HEK293 (cell line): ENCODE measurements around the gene LILRB5.

Experiments used
- CTCF ChIA-PET: fragments of 350-600 bp; formaldehyde crosslinking; extraction: SDS; loops from one replicate; lab custom pipeline; 2021; ENCODE audit warnings: antibody characterized with exemption; lab: Yijun Ruan, JAX
- POLR2A ChIA-PET: fragments of 300-600 bp; formaldehyde crosslinking; extraction: SDS; loops from one replicate; lab custom pipeline; 2020; ENCODE audit warnings: antibody characterized with exemption, inconsistent platforms; lab: Yijun Ruan, JAX
- H3K27ac ChIP-seq: fragments of 200-500 bp; sonication (Bioruptor generic); 2 replicates; pipeline ENCODE4 v1.5.1; 2014; ENCODE audit warnings: low read depth, low read length, control low read depth, inconsistent platforms; ENCODE audit errors: extremely low read depth
- H3K36me3 ChIP-seq, 2 experiments: fragments of 200-500 bp in 1 of 2; sonication (Bioruptor generic) in 1 of 2; 1 replicate in 1 of 2; 2 replicates in 1 of 2; pipeline ENCODE4 v1.5.1; 2014 to 2017; ENCODE audit warnings: inconsistent platforms in 2 of 2, low read length in 2 of 2; ENCODE audit not compliant: control insufficient read depth in 2 of 2, insufficient read depth in 1 of 2
- H3K4me1 ChIP-seq: fragments of 200-500 bp; sonication (Bioruptor generic); 2 replicates; pipeline ENCODE4 v1.5.1; 2014; ENCODE audit warnings: mild to moderate bottlenecking, low read length, inconsistent platforms; ENCODE audit not compliant: control insufficient read depth, insufficient read depth
- H3K4me3 ChIP-seq: 2 replicates; pipeline ENCODE4 v1.5.1; 2011; ENCODE audit warnings: low read depth, mild to moderate bottlenecking, control low read depth, low read length, moderate library complexity
- H3K9me3 ChIP-seq: fragments of 200-500 bp; sonication (Bioruptor generic); 2 replicates; pipeline ENCODE4 v1.5.1; 2014; ENCODE audit warnings: low read depth, low read length, inconsistent platforms; ENCODE audit not compliant: control insufficient read depth, insufficient read depth
- ELK4 ChIP-seq: IDR thresholded peaks from 2 replicates; pipeline ENCODE4 v1.6.1; 2011; ENCODE audit warnings: mild to moderate bottlenecking, low read depth, low read length, borderline replicate concordance
- GLIS2 ChIP-seq: fragments of 450-650 bp; formaldehyde crosslinking; IDR thresholded peaks from 2 replicates; pipeline ENCODE4 v1.5.1; 2016; ENCODE audit warnings: missing biosample characterization, missing genetic modification characterization
- HIC1 ChIP-seq: fragments of 450-650 bp; formaldehyde crosslinking; IDR thresholded peaks from 2 replicates; pipeline ENCODE4 v1.5.1; 2016; ENCODE audit warnings: missing biosample characterization, missing genetic modification characterization
- KLF10 ChIP-seq: fragments of 450-650 bp; IDR thresholded peaks from 2 replicates; pipeline ENCODE4 v1.5.1; 2018; ENCODE audit warnings: missing biosample characterization, mild to moderate bottlenecking, missing genetic modification characterization
- KLF17 ChIP-seq: fragments of 450-650 bp; formaldehyde crosslinking; IDR thresholded peaks from 2 replicates; pipeline ENCODE4 v1.5.1; 2016; ENCODE audit warnings: missing biosample characterization, missing genetic modification characterization
- MYNN ChIP-seq: fragments of 450-650 bp; formaldehyde crosslinking; IDR thresholded peaks from 2 replicates; pipeline ENCODE4 v1.5.1; 2016; ENCODE audit warnings: missing biosample characterization, missing genetic modification characterization, borderline replicate concordance
- MZF1 ChIP-seq: fragments of 450-650 bp; formaldehyde crosslinking; IDR thresholded peaks from 2 replicates; pipeline ENCODE4 v1.5.1; 2017; ENCODE audit warnings: missing biosample characterization, missing genetic modification characterization, borderline replicate concordance
- PRDM2 ChIP-seq: fragments of 450-650 bp; formaldehyde crosslinking; IDR thresholded peaks from 2 replicates; pipeline ENCODE4 v1.5.1; 2016; ENCODE audit warnings: missing biosample characterization, missing genetic modification characterization, borderline replicate concordance
- SP3 ChIP-seq: fragments of 450-650 bp; formaldehyde crosslinking; IDR thresholded peaks from 2 replicates; pipeline ENCODE4 v1.5.1; 2016; ENCODE audit warnings: missing biosample characterization, missing genetic modification characterization
- ZBTB6 ChIP-seq: fragments of 450-650 bp; formaldehyde crosslinking; IDR thresholded peaks from 2 replicates; pipeline ENCODE4 v1.5.1; 2017; ENCODE audit warnings: missing biosample characterization, missing genetic modification characterization
- ZBTB7A ChIP-seq: fragments of 450-650 bp; formaldehyde crosslinking; IDR thresholded peaks from 2 replicates; pipeline ENCODE4 v1.5.1; 2016; ENCODE audit warnings: low read depth, missing biosample characterization, missing genetic modification characterization
- ZFHX2 ChIP-seq: fragments of 450-650 bp; formaldehyde crosslinking; conservative IDR thresholded peaks from 2 replicates; pipeline ENCODE4 v1.5.1; 2016; ENCODE audit warnings: missing biosample characterization, missing genetic modification characterization
- ZNF202 ChIP-seq: fragments of 450-650 bp; formaldehyde crosslinking; IDR thresholded peaks from 2 replicates; pipeline ENCODE4 v1.5.1; 2016; ENCODE audit warnings: missing biosample characterization, missing genetic modification characterization, borderline replicate concordance
- ZNF23 ChIP-seq: fragments of 450-650 bp; formaldehyde crosslinking; IDR thresholded peaks from 2 replicates; pipeline ENCODE4 v1.5.1; 2016; ENCODE audit warnings: missing biosample characterization, missing genetic modification characterization, borderline replicate concordance
- ZNF239 ChIP-seq: fragments of 450-650 bp; formaldehyde crosslinking; IDR thresholded peaks from 2 replicates; pipeline ENCODE4 v1.5.1; 2016; ENCODE audit warnings: missing biosample characterization, missing genetic modification characterization
- ZNF324 ChIP-seq: fragments of 450-650 bp; formaldehyde crosslinking; IDR thresholded peaks from 2 replicates; pipeline ENCODE4 v1.5.1; 2016; ENCODE audit warnings: missing biosample characterization, missing genetic modification characterization
- ZNF362 ChIP-seq: fragments of 450-650 bp; formaldehyde crosslinking; IDR thresholded peaks from 2 replicates; pipeline ENCODE4 v1.5.1; 2016; ENCODE audit warnings: missing biosample characterization, missing genetic modification characterization
- ZNF394 ChIP-seq: fragments of 450-650 bp; formaldehyde crosslinking; IDR thresholded peaks from 2 replicates; pipeline ENCODE4 v1.5.1; 2016; ENCODE audit warnings: missing biosample characterization, missing genetic modification characterization, mild to moderate bottlenecking, moderate library complexity, borderline replicate concordance
- ZNF48 ChIP-seq: fragments of 450-650 bp; formaldehyde crosslinking; IDR thresholded peaks from 2 replicates; pipeline ENCODE4 v1.5.1; 2016; ENCODE audit warnings: missing biosample characterization, missing genetic modification characterization
- TF ChIP-seq, protein P1 (sequence below): fragments of 450-650 bp; formaldehyde crosslinking; IDR thresholded peaks from 2 replicates; pipeline ENCODE4 v1.5.1; 2016; ENCODE audit warnings: missing biosample characterization, missing genetic modification characterization

LILRB5 gene

GRCh38 chr19:54271106-54271505, 14.0 kb upstream of the LILRB5 start (continued):
- TF ChIP-seq ZBTB7A (tag by site-specific recombination), result no peak
- TF ChIP-seq, protein P1, sequence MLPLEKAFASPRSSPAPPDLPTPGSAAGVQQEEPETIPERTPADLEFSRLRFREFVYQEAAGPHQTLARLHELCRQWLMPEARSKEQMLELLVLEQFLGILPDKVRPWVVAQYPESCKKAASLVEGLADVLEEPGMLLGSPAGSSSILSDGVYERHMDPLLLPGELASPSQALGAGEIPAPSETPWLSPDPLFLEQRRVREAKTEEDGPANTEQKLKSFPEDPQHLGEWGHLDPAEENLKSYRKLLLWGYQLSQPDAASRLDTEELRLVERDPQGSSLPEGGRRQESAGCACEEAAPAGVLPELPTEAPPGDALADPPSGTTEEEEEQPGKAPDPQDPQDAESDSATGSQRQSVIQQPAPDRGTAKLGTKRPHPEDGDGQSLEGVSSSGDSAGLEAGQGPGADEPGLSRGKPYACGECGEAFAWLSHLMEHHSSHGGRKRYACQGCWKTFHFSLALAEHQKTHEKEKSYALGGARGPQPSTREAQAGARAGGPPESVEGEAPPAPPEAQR (tag by site-specific recombination), result no peak
- TF ChIP-seq HIC1 (tag by site-specific recombination), result no peak
- no peak for TF ChIP-seq GLIS2 (tag by site-specific recombination)

GRCh38 chr19:54268936-54269335, 11.9 kb upstream of the LILRB5 start:
- Histone ChIP-seq H3K27ac (no peak overlapping the region), H3K4me3 (no peak overlapping the region), H3K4me1 (no peaks in the 10 kb centered on the region)
- POLR2A ChIA-PET, result no interaction called here
- TF ChIP-seq ZNF23 (tag by site-specific recombination), result no peak
- no peak for TF ChIP-seq PRDM2 (tag by site-specific recombination)
- TF ChIP-seq KLF17 (tag by site-specific recombination), result no peak
- TF ChIP-seq ELK4, result no peak
- no peak for TF ChIP-seq ZNF239 (tag by site-specific recombination)
- no peak for TF ChIP-seq ZBTB6 (tag by site-specific recombination)
- TF ChIP-seq ZFHX2 (tag by site-specific recombination), result no peak
- TF ChIP-seq ZNF362 (tag by site-specific recombination), result no peak
- TF ChIP-seq ZNF394 (tag by site-specific recombination), result no peak
- no peak for TF ChIP-seq ZNF48 (tag by site-specific recombination)
- no peak for TF ChIP-seq MZF1 (tag by site-specific recombination)
- no peak for TF ChIP-seq ZNF202
- no peak for TF ChIP-seq KLF10 (tag by site-specific recombination)
- TF ChIP-seq ZNF324 (tag by site-specific recombination), result no peak
- TF ChIP-seq SP3 (tag by site-specific recombination), result no peak
- TF ChIP-seq MYNN (tag by site-specific recombination), result no peak
- TF ChIP-seq, all 188 proteins: peak for 0
- no peaks in the 10 kb centered on the region; a peak in 1 of 3 replicates for H3K36me3 ChIP-seq
- CTCF ChIA-PET, result interaction anchor here (0.7 to 2.6 kb wide), 4 partner anchors 9 to 123 kb away, joined by 3 to 7 read pairs (median 4); no protein-coding TSS in a partner anchor
- no peaks in the 10 kb centered on the region for H3K9me3 ChIP-seq
